ENCODE measurements around the gene PRM1.

- TF ChIP-seq POLR2AphosphoS5 (IDR thresholded peaks at IDR 0.05) (no peak), CTCF (IDR thresholded peaks at IDR 0.05) (no peak)
Observed at GRCh38 chr16:11313493-11314308, 32.6 kb upstream of the PRM1 start.

Measured in prostate gland (tissue), 2 donors.